GM18517 (cell line): ENCODE data around the gene TXLNA.

ENCODE experiments used
- ATAC-seq: cut with Tn5 transposase; IDR thresholded peaks from one replicate; pipeline ENCODE4 v1.9.1; 2021; ENCODE audit warnings: mild to moderate bottlenecking, moderate library complexity; ENCODE audit not compliant: unreplicated experiment

The TXLNA gene

DNA sequence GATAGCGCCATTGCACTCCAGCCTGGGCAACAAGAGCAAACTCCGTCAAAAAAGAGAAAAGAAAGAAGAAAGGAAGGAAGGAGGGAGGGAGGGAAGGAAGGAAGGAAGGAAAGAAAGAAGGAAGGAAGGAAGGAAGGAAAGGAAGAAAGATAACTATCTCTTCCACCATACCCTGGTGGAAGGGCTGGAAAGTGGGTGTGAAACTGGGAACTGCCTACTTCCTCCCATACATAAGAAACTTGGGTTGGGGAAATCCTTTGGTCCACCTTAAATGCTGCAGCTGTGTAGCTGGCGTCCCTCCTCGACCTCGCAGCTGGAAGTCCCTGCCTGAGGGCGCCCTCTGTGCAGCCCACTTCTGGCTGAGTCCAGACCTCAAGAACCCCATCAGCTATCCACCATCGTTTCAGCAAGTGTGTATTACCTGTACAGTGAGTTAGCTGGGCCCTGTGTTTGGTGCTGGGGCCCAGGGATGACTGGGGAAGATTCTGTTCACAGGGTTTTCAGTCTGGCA, 62.9 kb downstream of the TXLNA start:
- ATAC-seq, result no peak

DNA sequence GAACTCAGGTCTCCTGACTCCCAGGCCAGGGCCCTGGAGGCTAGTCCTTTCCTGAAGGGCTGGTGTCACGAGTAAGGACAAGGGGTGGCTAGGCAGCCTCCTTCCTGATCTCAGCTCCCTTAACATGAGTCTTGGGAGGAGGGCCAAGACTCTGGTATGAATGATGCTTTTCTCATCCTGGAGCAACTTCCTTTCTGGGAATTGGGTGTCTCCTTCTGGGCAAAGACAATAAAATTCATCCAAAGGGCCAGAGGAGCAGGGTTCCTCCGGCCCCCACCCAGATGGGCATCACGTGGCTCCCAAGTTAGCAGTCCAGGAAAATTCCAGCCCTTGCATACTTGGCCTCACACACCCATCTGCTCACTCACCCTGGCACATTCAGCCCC, 67.4 kb downstream of the TXLNA start, which contains the start of gene FAM167B:
Gene FAM167B (plus strand): TSS at position 335 of the 386 bp plus-strand sequence. CDS start 200 bp downstream, outside the sequence.
- no peak for ATAC-seq

DNA sequence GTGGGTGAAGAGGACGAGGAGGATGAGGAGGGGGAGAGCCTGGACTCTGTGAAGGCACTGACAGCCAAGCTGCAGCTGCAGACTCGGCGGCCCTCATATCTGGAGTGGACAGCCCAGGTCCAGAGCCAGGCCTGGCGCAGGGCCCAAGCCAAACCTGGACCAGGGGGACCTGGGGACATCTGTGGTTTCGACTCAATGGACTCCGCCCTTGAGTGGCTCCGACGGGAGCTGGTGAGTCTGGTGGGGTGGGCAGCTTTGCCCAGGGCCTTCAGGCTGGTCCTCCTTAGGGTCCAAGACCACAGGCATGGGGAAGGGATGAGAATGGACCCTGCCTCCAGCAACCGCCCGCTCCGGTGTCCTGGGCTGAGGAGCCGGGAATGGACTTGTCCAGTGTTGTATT, 68.0 kb downstream of the TXLNA start:
- no peak for ATAC-seq
